Neural cell (in vitro differentiated cells): ENCODE results near the gene MAML3. TPM values are rescaled to one million over a fixed set of nuclear protein-coding genes. Genes with fewer than 3 reads are reported as not detected.

Experiments
- H2AFZ ChIP-seq: fragments of 200-600, 300-800 bp; sonication (generic), shearing (Covaris generic); 2 replicates; pipeline ENCODE4 v1.6.0; 2014; ENCODE audit warnings: low read depth, mild to moderate bottlenecking, antibody characterized with exemption, low read length, moderate library complexity
- H3F3A ChIP-seq: fragments of 200-600 bp; shearing (Covaris generic); 2 replicates; pipeline ENCODE4 v1.6.1; 2016; ENCODE audit warnings: mild to moderate bottlenecking, moderate library complexity, mixed read lengths, antibody characterized with exemption, low read length; ENCODE audit not compliant: insufficient read depth, poor library complexity, severe bottlenecking
- H3K27ac ChIP-seq: fragments of 200-600, 300-800 bp; sonication (generic), shearing (Covaris generic); 2 replicates; pipeline ENCODE4 v1.5.1; 2014; ENCODE audit warnings: mild to moderate bottlenecking, low read length, moderate library complexity
- H3K27me3 ChIP-seq: fragments of 300-800, 200-600 bp; sonication (generic), shearing (Covaris generic); 2 replicates; pipeline ENCODE4 v1.6.0; 2014; ENCODE audit warnings: mild to moderate bottlenecking, low read depth, low read length, moderate library complexity; ENCODE audit not compliant: insufficient read depth
- H3K36me3 ChIP-seq: fragments of 300-800, 200-600 bp; sonication (generic), shearing (Covaris generic); 2 replicates; pipeline ENCODE4 v1.5.1; 2014; ENCODE audit warnings: mild to moderate bottlenecking, antibody characterized with exemption, low read length, moderate library complexity; ENCODE audit not compliant: insufficient read depth
- H3K4me2 ChIP-seq: fragments of 300-800, 200-600 bp; sonication (generic), shearing (Covaris generic); 2 replicates; pipeline ENCODE4 v1.6.0; 2014; ENCODE audit warnings: mild to moderate bottlenecking, low read length
- H3K4me3 ChIP-seq: fragments of 300-800, 200-600 bp; sonication (generic), shearing (Covaris generic); 2 replicates; pipeline ENCODE4 v1.5.1; 2014; ENCODE audit warnings: mild to moderate bottlenecking, low read length, moderate library complexity
- H3K79me2 ChIP-seq: fragments of 200-600 bp; shearing (Covaris generic); replicated peaks from 2 replicates; pipeline ENCODE4 v1.6.0; 2014; ENCODE audit warnings: mild to moderate bottlenecking, low read length, moderate library complexity; ENCODE audit not compliant: insufficient read depth
- H3K9ac ChIP-seq: fragments of 300-800, 200-600 bp; sonication (generic), shearing (Covaris generic); 2 replicates; pipeline ENCODE4 v1.6.1; 2016; ENCODE audit warnings: mild to moderate bottlenecking, low read length, mixed read lengths
- H3K9me2 ChIP-seq: fragments of 200-600 bp; shearing (Covaris generic); 2 replicates; pipeline ENCODE4 v1.6.1; 2016; ENCODE audit warnings: mild to moderate bottlenecking, low read length, mixed read lengths; ENCODE audit not compliant: insufficient read depth
- H3K9me3 ChIP-seq: fragments of 200-600, 300-800 bp; sonication (generic), shearing (Covaris generic); 2 replicates; pipeline ENCODE4 v1.6.1; 2016; ENCODE audit warnings: mild to moderate bottlenecking, mixed run types, low read length, moderate library complexity, mixed read lengths
- H4K20me1 ChIP-seq: fragments of 200-600 bp; shearing (Covaris generic); 2 replicates; pipeline ENCODE4 v1.6.1; 2016; ENCODE audit warnings: mild to moderate bottlenecking, mixed run types; ENCODE audit not compliant: insufficient read depth
- CTCF ChIP-seq: fragments of 450-650 bp; IDR thresholded peaks from 2 replicates; pipeline ENCODE4 v1.5.1; 2014; ENCODE audit warnings: antibody characterized with exemption, mild to moderate bottlenecking, moderate library complexity; ENCODE audit not compliant: poor library complexity, severe bottlenecking
- EP300 ChIP-seq: fragments of 450-650 bp; conservative IDR thresholded peaks from 2 replicates; pipeline ENCODE4 v1.6.1; 2014; ENCODE audit warnings: antibody characterized with exemption, mild to moderate bottlenecking, moderate library complexity; ENCODE audit not compliant: poor library complexity, severe bottlenecking
- EZH2 ChIP-seq: fragments of 200-600, 300-800 bp; shearing (Covaris generic), sonication (generic); IDR thresholded peaks from 2 replicates; pipeline ENCODE4 v1.6.1; 2014; ENCODE audit warnings: antibody characterized with exemption, low read length, borderline replicate concordance, mild to moderate bottlenecking; ENCODE audit not compliant: insufficient read depth, poor library complexity, severe bottlenecking
- MXI1 ChIP-seq: fragments of 450-650 bp; conservative IDR thresholded peaks from 2 replicates; pipeline ENCODE4 v1.6.1; 2014; ENCODE audit warnings: antibody characterized with exemption, mild to moderate bottlenecking; ENCODE audit not compliant: poor library complexity, severe bottlenecking
- POLR2AphosphoS5 ChIP-seq: IDR thresholded peaks from 2 replicates; pipeline ENCODE4 v1.6.1; 2012
- RAD21 ChIP-seq: fragments of 450-650 bp; conservative IDR thresholded peaks from 2 replicates; pipeline ENCODE4 v1.6.1; 2014; ENCODE audit warnings: antibody characterized with exemption, mild to moderate bottlenecking, moderate library complexity
- SMC3 ChIP-seq: fragments of 450-650 bp; conservative IDR thresholded peaks from 2 replicates; pipeline ENCODE4 v1.6.1; 2014; ENCODE audit warnings: antibody characterized with exemption, mild to moderate bottlenecking, moderate library complexity; ENCODE audit not compliant: poor library complexity
- TAF1 ChIP-seq: IDR thresholded peaks from 2 replicates; pipeline ENCODE4 v1.6.1; 2012; ENCODE audit warnings: low read depth
- polyA plus RNA-seq: library from polyadenylated mRNA; depleted of rRNA; stranded (reverse); fragments of >200 nt; gene quantifications from 2 replicates; pipeline ENCODE4 v1.2.3, GENCODE V29; 2014
- TF ChIP-seq, protein P1 (sequence below): IDR thresholded peaks from 2 replicates; pipeline ENCODE4 v1.6.1; 2012; ENCODE audit warnings: borderline replicate concordance

MAML3 gene
- polyA plus RNA-seq, 1 donor from 2014 or later = 10.2 TPM

DNA sequence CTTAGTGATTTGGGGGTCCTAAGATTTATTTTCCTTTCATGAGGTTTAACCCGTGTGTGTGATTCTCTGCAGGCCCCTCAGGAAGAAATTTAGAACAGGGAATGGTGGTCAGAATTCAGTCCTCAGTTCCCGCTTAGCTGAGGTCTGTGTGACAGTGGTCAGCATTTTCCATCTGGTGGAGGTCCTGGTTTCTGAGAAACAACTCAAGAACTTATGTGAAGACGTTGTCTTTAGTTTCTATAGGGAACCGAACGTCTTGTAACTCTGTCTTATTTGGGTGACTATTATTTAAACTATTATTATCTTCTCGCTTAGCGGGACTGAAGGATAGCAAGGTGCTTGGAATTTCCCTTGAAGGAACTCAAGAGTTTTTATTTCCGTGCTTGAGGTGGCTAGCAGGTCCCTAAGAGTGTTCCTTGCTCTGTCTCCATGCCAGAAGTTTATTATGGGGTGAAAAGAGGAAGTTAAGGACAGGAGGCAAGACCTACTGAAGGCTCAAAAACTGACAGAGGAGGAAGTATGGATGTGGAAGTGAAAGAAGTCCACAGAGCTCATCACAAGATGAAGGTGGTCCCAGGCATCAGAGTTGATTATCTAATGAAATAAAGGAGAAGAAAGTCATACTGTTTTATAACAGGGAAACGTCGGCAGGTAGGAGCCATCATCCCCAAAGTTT, 479.0 kb downstream of the MAML3 start:
- no peaks in the 10 kb centered on the region for H3K9me2 ChIP-seq
- no peaks in the 10 kb centered on the region for H4K20me1 ChIP-seq
- H3K9me3 ChIP-seq = no peaks in the 10 kb centered on the region
- TF ChIP-seq TAF1 (no peak), EZH2 (no peak), RAD21 (no peak), MXI1 (no peak), CTCF (no peak), SMC3 (no peak), EP300 (no peak), POLR2AphosphoS5 (no peak)
- TF ChIP-seq, protein P1, sequence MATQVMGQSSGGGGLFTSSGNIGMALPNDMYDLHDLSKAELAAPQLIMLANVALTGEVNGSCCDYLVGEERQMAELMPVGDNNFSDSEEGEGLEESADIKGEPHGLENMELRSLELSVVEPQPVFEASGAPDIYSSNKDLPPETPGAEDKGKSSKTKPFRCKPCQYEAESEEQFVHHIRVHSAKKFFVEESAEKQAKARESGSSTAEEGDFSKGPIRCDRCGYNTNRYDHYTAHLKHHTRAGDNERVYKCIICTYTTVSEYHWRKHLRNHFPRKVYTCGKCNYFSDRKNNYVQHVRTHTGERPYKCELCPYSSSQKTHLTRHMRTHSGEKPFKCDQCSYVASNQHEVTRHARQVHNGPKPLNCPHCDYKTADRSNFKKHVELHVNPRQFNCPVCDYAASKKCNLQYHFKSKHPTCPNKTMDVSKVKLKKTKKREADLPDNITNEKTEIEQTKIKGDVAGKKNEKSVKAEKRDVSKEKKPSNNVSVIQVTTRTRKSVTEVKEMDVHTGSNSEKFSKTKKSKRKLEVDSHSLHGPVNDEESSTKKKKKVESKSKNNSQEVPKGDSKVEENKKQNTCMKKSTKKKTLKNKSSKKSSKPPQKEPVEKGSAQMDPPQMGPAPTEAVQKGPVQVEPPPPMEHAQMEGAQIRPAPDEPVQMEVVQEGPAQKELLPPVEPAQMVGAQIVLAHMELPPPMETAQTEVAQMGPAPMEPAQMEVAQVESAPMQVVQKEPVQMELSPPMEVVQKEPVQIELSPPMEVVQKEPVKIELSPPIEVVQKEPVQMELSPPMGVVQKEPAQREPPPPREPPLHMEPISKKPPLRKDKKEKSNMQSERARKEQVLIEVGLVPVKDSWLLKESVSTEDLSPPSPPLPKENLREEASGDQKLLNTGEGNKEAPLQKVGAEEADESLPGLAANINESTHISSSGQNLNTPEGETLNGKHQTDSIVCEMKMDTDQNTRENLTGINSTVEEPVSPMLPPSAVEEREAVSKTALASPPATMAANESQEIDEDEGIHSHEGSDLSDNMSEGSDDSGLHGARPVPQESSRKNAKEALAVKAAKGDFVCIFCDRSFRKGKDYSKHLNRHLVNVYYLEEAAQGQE = no peak
- H3K27me3 ChIP-seq = no peaks in the 10 kb centered on the region
- H3K36me3 ChIP-seq = no peaks in the 10 kb centered on the region
- no peak overlapping the region for H3K4me3 ChIP-seq
- no peaks in the 10 kb centered on the region for H3K79me2 ChIP-seq
- no peak overlapping the region for H3K9ac ChIP-seq
- H3F3A ChIP-seq = no peaks in the 10 kb centered on the region
- no peak overlapping the region for H3K4me2 ChIP-seq
- H2AFZ ChIP-seq = no peak overlapping the region
- H3K27ac ChIP-seq = no peak overlapping the region

DNA sequence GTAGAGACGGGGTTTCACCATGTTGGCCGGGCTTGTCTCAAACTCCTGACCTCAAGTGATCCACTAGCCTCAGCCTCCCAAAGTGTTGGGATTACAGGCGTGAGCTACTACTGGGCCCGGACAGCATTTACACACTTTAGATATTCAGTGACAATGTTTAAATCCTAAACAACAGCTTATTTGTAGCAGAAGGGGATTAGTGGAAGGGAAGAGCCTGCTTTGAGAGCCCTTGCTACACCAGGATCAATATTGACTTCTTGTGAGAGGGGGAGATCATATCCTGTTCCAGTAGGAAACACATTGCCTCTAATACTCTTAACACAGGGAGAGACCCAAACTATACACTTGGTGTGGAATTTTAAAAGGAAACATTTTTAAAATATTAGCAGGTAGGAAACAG, 481.3 kb downstream of the MAML3 start:
- Histone ChIP-seq H3K79me2 (no peaks in the 10 kb centered on the region), H3K36me3 (no peaks in the 10 kb centered on the region), H4K20me1 (no peaks in the 10 kb centered on the region), H3F3A (no peaks in the 10 kb centered on the region), H3K27me3 (no peaks in the 10 kb centered on the region), H3K4me3 (no peak overlapping the region), H3K9me3 (no peaks in the 10 kb centered on the region), H3K4me2 (no peak overlapping the region), H3K9me2 (no peaks in the 10 kb centered on the region), H3K9ac (no peak overlapping the region), H3K27ac (no peak overlapping the region), H2AFZ (no peak overlapping the region)
- TF ChIP-seq SMC3 (no peak), POLR2AphosphoS5 (no peak), TAF1 (no peak), CTCF (no peak), EP300 (no peak), EZH2 (no peak), RAD21 (no peak), MXI1 (no peak)
- TF ChIP-seq, protein P1 = no peak
